ENCODE results near the gene LPP.

DNA sequence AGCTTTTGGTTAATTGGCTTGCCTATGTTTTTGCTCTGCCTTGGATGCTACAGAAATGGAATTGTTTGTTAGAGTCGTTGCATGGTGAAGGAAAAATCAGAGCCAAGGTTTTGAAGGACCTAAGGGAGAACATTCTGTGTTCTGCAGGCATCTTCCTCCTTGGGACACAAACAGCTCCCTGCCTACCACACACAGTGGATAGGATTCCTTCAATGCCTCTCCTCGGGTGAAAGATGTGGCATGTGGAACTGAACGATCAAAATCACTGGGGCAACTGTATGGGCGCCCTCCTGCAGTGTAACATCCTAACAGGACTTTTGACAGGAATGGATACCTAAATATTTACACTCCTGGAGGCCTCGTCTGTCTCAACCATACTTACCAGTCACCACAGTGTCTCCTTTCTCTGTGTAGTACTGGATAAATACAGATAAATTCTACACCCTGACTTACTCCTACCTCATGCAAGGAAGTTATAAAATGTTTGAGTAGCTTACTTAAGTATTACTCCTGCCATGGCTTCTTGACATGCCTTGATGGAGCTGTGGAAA, 100.6 kb downstream of the LPP start:
- no peak for TF ChIP-seq GATA2 (IDR thresholded peaks at IDR 0.05; ENCODE audit: low read depth, low read length)
- no peak for TF ChIP-seq GATA3 (IDR thresholded peaks at IDR 0.05; ENCODE audit: low read depth, low read length)

All from SH-SY5Y (cell line).